ENCODE results near the gene LCE1D.

The LCE1D gene

GRCh38 chr1:152801333-152801732, 4.8 kb downstream of the LCE1D start:
- H3K9me3 ChIP-seq (ENCODE audit: insufficient read depth, low read length) = no peaks in the 10 kb centered on the region
- no peak overlapping the region for H3K4me3 ChIP-seq (ENCODE audit: insufficient read depth, low read length, poor library complexity, severe bottlenecking)
- H3K79me2 ChIP-seq (ENCODE audit: insufficient read depth, low read length) = no peaks in the 10 kb centered on the region
- no peak overlapping the region for H3K9ac ChIP-seq (ENCODE audit: low read length)
- H3K27ac ChIP-seq (ENCODE audit: low read depth, low read length) = no peak overlapping the region
- H3K27me3 ChIP-seq (ENCODE audit: low read length) = no peaks in the 10 kb centered on the region
- no peaks in the 10 kb centered on the region for H4K20me1 ChIP-seq (ENCODE audit: low read depth, low read length)
- no peak overlapping the region for H2AFZ ChIP-seq (ENCODE audit: low read depth, low read length, severe bottlenecking)
- no peaks in the 10 kb centered on the region for H3K36me3 ChIP-seq (ENCODE audit: low read length)
- H3K4me2 ChIP-seq (ENCODE audit: low read depth, low read length, poor library complexity, severe bottlenecking) = no peak overlapping the region
- TF ChIP-seq EZH2phosphoT487 (conservative IDR thresholded peaks at IDR 0.05; ENCODE audit: low read length) = no peak
- no peak for TF ChIP-seq CTCF (IDR thresholded peaks at IDR 0.05; ENCODE audit: insufficient read depth, low read length, poor library complexity, severe bottlenecking)
- H3F3A ChIP-seq (ENCODE audit: insufficient read depth) = no peaks in the 10 kb centered on the region
- H3K9me2 ChIP-seq (replicated peaks; ENCODE audit: insufficient read depth, low read length) = no peaks in the 10 kb centered on the region; the same call in 1 of the 2 replicates

GRCh38 chr1:152806576-152806975, 10.1 kb downstream of the LCE1D start, which contains the start of gene LCE1C:
TSS of gene LCE1C (minus strand) at chr1:152806651. CDS start at chr1:152805478, 1,173 bp downstream.
- H4K20me1 ChIP-seq (ENCODE audit: low read depth, low read length) = no peaks in the 10 kb centered on the region
- TF ChIP-seq EZH2phosphoT487 (conservative IDR thresholded peaks at IDR 0.05; ENCODE audit: low read length) (no peak), CTCF (IDR thresholded peaks at IDR 0.05; ENCODE audit: insufficient read depth, low read length, poor library complexity, severe bottlenecking) (no peak)
- H3K9me3 ChIP-seq (ENCODE audit: insufficient read depth, low read length) = no peaks in the 10 kb centered on the region
- no peaks in the 10 kb centered on the region; the same call in 1 of the 2 replicates for H3K9me2 ChIP-seq (replicated peaks; ENCODE audit: insufficient read depth, low read length)
- H3K79me2 ChIP-seq (ENCODE audit: insufficient read depth, low read length) = no peaks in the 10 kb centered on the region
- no peak within 1 kb of the TSS for H3K9ac ChIP-seq (ENCODE audit: low read length)
- no peak within 1 kb of the TSS for H3K4me2 ChIP-seq (ENCODE audit: low read depth, low read length, poor library complexity, severe bottlenecking)
- no peak within 1 kb of the TSS for H3K27ac ChIP-seq (ENCODE audit: low read depth, low read length)
- no peaks in the 10 kb centered on the region for H3K36me3 ChIP-seq (ENCODE audit: low read length)
- H3K27me3 ChIP-seq (ENCODE audit: low read length) = 0 out of 2 replicates have a peak, but pooled peaks cover 4% of the 10 kb centered on the region
- H3F3A ChIP-seq (ENCODE audit: insufficient read depth) = no peaks in the 10 kb centered on the region
- H2AFZ ChIP-seq (ENCODE audit: low read depth, low read length, severe bottlenecking) = no peak within 1 kb of the TSS
- H3K4me3 ChIP-seq (ENCODE audit: insufficient read depth, low read length, poor library complexity, severe bottlenecking) = no peak within 1 kb of the TSS

- Histone ChIP-seq H4K20me1 (ENCODE audit: low read depth, low read length) (no peaks in the 10 kb centered on the region), H2AFZ (ENCODE audit: low read depth, low read length, severe bottlenecking) (no peak overlapping the region), H3K36me3 (ENCODE audit: low read length) (no peaks in the 10 kb centered on the region), H3K27ac (ENCODE audit: low read depth, low read length) (no peak overlapping the region), H3K4me3 (ENCODE audit: insufficient read depth, low read length, poor library complexity, severe bottlenecking) (no peak overlapping the region), H3K9me2 (replicated peaks; ENCODE audit: insufficient read depth, low read length) (no peaks in the 10 kb centered on the region; the same call in 1 of the 2 replicates), H3K9ac (ENCODE audit: low read length) (no peak overlapping the region), H3K4me2 (ENCODE audit: low read depth, low read length, poor library complexity, severe bottlenecking) (no peak overlapping the region), H3K9me3 (ENCODE audit: insufficient read depth, low read length) (no peaks in the 10 kb centered on the region), H3F3A (ENCODE audit: insufficient read depth) (no peaks in the 10 kb centered on the region), H3K27me3 (ENCODE audit: low read length) (0 out of 2 replicates have a peak, but pooled peaks cover 4% of the 10 kb centered on the region), H3K79me2 (ENCODE audit: insufficient read depth, low read length) (no peaks in the 10 kb centered on the region)
- no peak for TF ChIP-seq EZH2phosphoT487 (conservative IDR thresholded peaks at IDR 0.05; ENCODE audit: low read length)
- TF ChIP-seq CTCF (IDR thresholded peaks at IDR 0.05; ENCODE audit: insufficient read depth, low read length, poor library complexity, severe bottlenecking) = no peak
These were observed 14.5 kb downstream of the LCE1D start for GRCh38 chr1:152811050-152811449.
